ENCODE data around the gene C9orf78. TPM values are rescaled to one million over a fixed set of nuclear protein-coding genes. Genes with fewer than 3 reads are reported as not detected.
"Not testable (repeated sequence)": the region's sequence is repeated elsewhere in the genome, so short reads cannot be mapped to it uniquely, and the experiment has no call there.

The C9orf78 gene
- total RNA-seq, 1 experiment from 2014 or later = 42.4 TPM

- no peaks in the 10 kb centered on the region for H4K20me1 ChIP-seq (ENCODE audit: low read length)
- H3K9me2 ChIP-seq (replicated peaks; ENCODE audit: low read length) = no peaks in the 10 kb centered on the region
- H3K9ac ChIP-seq (ENCODE audit: low read length) = no peak overlapping the region
- TF ChIP-seq CTCF (conservative IDR thresholded peaks at IDR 0.05; ENCODE audit: low read depth, low read length) (no peak), EZH2phosphoT487 (IDR thresholded peaks at IDR 0.05; ENCODE audit: borderline replicate concordance, low read length) (no peak), EZH2 (IDR thresholded peaks at IDR 0.05; ENCODE audit: low read length, unreplicated experiment) (no peak)
- no peaks in the 10 kb centered on the region for H3K27me3 ChIP-seq (ENCODE audit: low read length)
- BruUV-seq (replicated peaks) = no TSS peak
- H3K27ac ChIP-seq (ENCODE audit: low read length) = no peak overlapping the region
- H3K4me3 ChIP-seq (ENCODE audit: low read length) = no peak overlapping the region
- H3K4me1 ChIP-seq (ENCODE audit: insufficient read depth, low read length) = no peaks in the 10 kb centered on the region
- CTCF ChIA-PET = no interaction called here
- H3K4me2 ChIP-seq (ENCODE audit: low read length) = no peak overlapping the region
- no peak overlapping the region for H2AFZ ChIP-seq (ENCODE audit: low read length)
- intact Hi-C loops (cut with micrococcal nuclease) = no loop called here
- no peak for DNase-seq
- POLR2A ChIA-PET (ENCODE audit: unreplicated experiment) = no interaction called here
- H3K79me2 ChIP-seq (ENCODE audit: low read length) = no peaks in the 10 kb centered on the region
- no peaks in the 10 kb centered on the region for H3K36me3 ChIP-seq (ENCODE audit: low read depth, low read length)
- no peaks in the 10 kb centered on the region for H3K9me3 ChIP-seq (ENCODE audit: low read length)
- no peak for ATAC-seq
- no peaks in the 10 kb centered on the region for H3F3A ChIP-seq (ENCODE audit: low read length, unreplicated experiment)
These were observed 49.2 kb downstream of the C9orf78 start for GRCh38 chr9:129785866-129786265.

- H3K9ac ChIP-seq (ENCODE audit: low read length); H3K9me2 ChIP-seq (replicated peaks; ENCODE audit: low read length); H2AFZ ChIP-seq (ENCODE audit: low read length); H4K20me1 ChIP-seq (ENCODE audit: low read length); H3K4me2 ChIP-seq (ENCODE audit: low read length); intact Hi-C loops (cut with micrococcal nuclease); H3K36me3 ChIP-seq (ENCODE audit: low read depth, low read length); H3K79me2 ChIP-seq (ENCODE audit: low read length); H3K9me3 ChIP-seq (ENCODE audit: low read length); CTCF ChIA-PET; BruUV-seq (replicated peaks); H3F3A ChIP-seq (ENCODE audit: low read length, unreplicated experiment); H3K27me3 ChIP-seq (ENCODE audit: low read length); POLR2A ChIA-PET (ENCODE audit: unreplicated experiment); H3K4me3 ChIP-seq (ENCODE audit: low read length); ATAC-seq; H3K27ac ChIP-seq (ENCODE audit: low read length); DNase-seq; H3K4me1 ChIP-seq (ENCODE audit: insufficient read depth, low read length): not testable (repeated sequence)
These were observed 50.1 kb downstream of the C9orf78 start for GRCh38 chr9:129784970-129785369.

GRCh38 chr9:129783516-129784361, 51.3 kb downstream of the C9orf78 start:
- H2AFZ ChIP-seq (ENCODE audit: low read length) = no peak overlapping the region
- TF ChIP-seq EZH2 (IDR thresholded peaks at IDR 0.05; ENCODE audit: low read length, unreplicated experiment) (no peak), CTCF (conservative IDR thresholded peaks at IDR 0.05; ENCODE audit: low read depth, low read length) (peak; percentile 83), EZH2phosphoT487 (IDR thresholded peaks at IDR 0.05; ENCODE audit: borderline replicate concordance, low read length) (no peak)
- H3K27ac ChIP-seq (ENCODE audit: low read length) = no peak overlapping the region
- peak; percentile 79 for DNase-seq
- H3K79me2 ChIP-seq (ENCODE audit: low read length) = no peaks in the 10 kb centered on the region
- no peaks in the 10 kb centered on the region for H3K9me2 ChIP-seq (replicated peaks; ENCODE audit: low read length)
- no peak overlapping the region for H3K9ac ChIP-seq (ENCODE audit: low read length)
- no peaks in the 10 kb centered on the region for H3K27me3 ChIP-seq (ENCODE audit: low read length)
- CTCF ChIA-PET = no interaction called here
- no peaks in the 10 kb centered on the region for H3K9me3 ChIP-seq (ENCODE audit: low read length)
- H3K36me3 ChIP-seq (ENCODE audit: low read depth, low read length) = no peaks in the 10 kb centered on the region
- BruUV-seq (replicated peaks) = no TSS peak
- H3K4me2 ChIP-seq (ENCODE audit: low read length) = no peak overlapping the region
- H3K4me1 ChIP-seq (ENCODE audit: insufficient read depth, low read length) = no peaks in the 10 kb centered on the region
- no peak overlapping the region for H3K4me3 ChIP-seq (ENCODE audit: low read length)
- no peaks in the 10 kb centered on the region for H4K20me1 ChIP-seq (ENCODE audit: low read length)
- ATAC-seq = peak; percentile 84
- H3F3A ChIP-seq (ENCODE audit: low read length, unreplicated experiment) = no peaks in the 10 kb centered on the region
- POLR2A ChIA-PET (ENCODE audit: unreplicated experiment) = no interaction called here
- intact Hi-C loops (cut with micrococcal nuclease) = loop anchor here (1.0 kb wide), 1 partner anchor 46 kb away; no protein-coding TSS in a partner anchor

Measured in PC-3 (cell line).